ENCODE data around the gene MCRS1. TPM values are rescaled to one million over a fixed set of nuclear protein-coding genes. Genes with fewer than 3 reads are reported as not detected.
"Not testable (repeated sequence)": the region's sequence is repeated elsewhere in the genome, so short reads cannot be mapped to it uniquely, and the experiment has no call there.

MCRS1 gene
- 100 to 1,000 TPM in 1 of 4 donors, 10 to 100 TPM in 3; 56.7 to 111 (median 69.2) TPM for total RNA-seq

GRCh38 chr12:49567611-49568441 lies at the start of gene MCRS1:
Gene MCRS1 (minus strand): TSS chr12:49568142. CDS start chr12:49566731, 1,411 bp downstream.
- Histone ChIP-seq H3K27ac (peak within 1 kb of the TSS; percentile 42 to 90 (median 84)), H3K9me3 (no peaks in the 10 kb centered on the region), H3K4me1 (peaks cover 13 to 22% of the 10 kb centered on the region in 2 donors), H3K36me3 (peaks cover 22 to 24% of the 10 kb centered on the region in 2 donors), H3K27me3 (no peaks in the 10 kb centered on the region), H3K4me3 (replicated peaks in 1 of 3) (peak within 1 kb of the TSS; percentile 67 to 80 (median 76))
- DNase-seq: peak; percentile 84 to 85
- TF ChIP-seq POLR2A (IDR thresholded peaks at IDR 0.05): peak in 1 of 2 donors; percentile 76
- TF ChIP-seq CTCF (IDR thresholded peaks at IDR 0.05): no peak
- intact Hi-C loops (cut with DNase I): no loop called here
- WGBS, 2 donors: 0 to 1% methylated on average over 41 to 53 of the region's 54 CpGs

GRCh38 chr12:49616533-49617219 lies 48.7 kb upstream of the MCRS1 start:
- no peaks in the 10 kb centered on the region for H3K27me3 ChIP-seq
- DNase-seq: no peak
- no peak overlapping the region for H3K4me3 ChIP-seq (replicated peaks in 1 of 3)
- no peak overlapping the region for H3K27ac ChIP-seq
- 68 to 70% methylated on average over 5 of the region's 5 CpGs for WGBS, 2 donors
- no peaks in the 10 kb centered on the region for H3K36me3 ChIP-seq
- H3K4me1 ChIP-seq: peaks cover 2% of the 10 kb centered on the region in 2 donors
- TF ChIP-seq CTCF (IDR thresholded peaks at IDR 0.05) (no peak), POLR2A (IDR thresholded peaks at IDR 0.05) (no peak)
- H3K9me3 ChIP-seq: no peaks in the 10 kb centered on the region
- intact Hi-C loops (cut with DNase I): no loop called here

- WGBS, 2 donors: 91 to 97% methylated on average over 7 of the region's 7 CpGs
- Histone ChIP-seq H3K9me3 (no peaks in the 10 kb centered on the region), H3K27me3 (no peaks in the 10 kb centered on the region), H3K27ac (no peak overlapping the region), H3K36me3 (no peaks in the 10 kb centered on the region), H3K4me3 (replicated peaks in 1 of 3) (no peak overlapping the region), H3K4me1 (no peaks in the 10 kb centered on the region)
- intact Hi-C loops (cut with DNase I): no loop called here
- TF ChIP-seq CTCF (IDR thresholded peaks at IDR 0.05) (no peak), POLR2A (IDR thresholded peaks at IDR 0.05) (no peak)
- no peak for DNase-seq
Observed at GRCh38 chr12:49615725-49616124, 47.8 kb upstream of the MCRS1 start.

GRCh38 chr12:49612210-49612609 lies 44.3 kb upstream of the MCRS1 start:
- intact Hi-C loops (cut with DNase I): no loop called here
- Histone ChIP-seq H3K27me3 (no peaks in the 10 kb centered on the region), H3K9me3 (no peaks in the 10 kb centered on the region), H3K36me3 (no peaks in the 10 kb centered on the region), H3K4me3 (replicated peaks in 1 of 3) (no peak overlapping the region), H3K4me1 (peaks cover 0 to 14% of the 10 kb centered on the region in 2 donors), H3K27ac (no peak overlapping the region)
- DNase-seq: no peak
- TF ChIP-seq CTCF (IDR thresholded peaks at IDR 0.05): no peak
- no peak for TF ChIP-seq POLR2A (IDR thresholded peaks at IDR 0.05)

GRCh38 chr12:49610785-49611184 lies 42.8 kb upstream of the MCRS1 start:
- H3K9me3 ChIP-seq; H3K27ac ChIP-seq; H3K27me3 ChIP-seq; H3K4me3 ChIP-seq (replicated peaks in 1 of 3); DNase-seq; H3K36me3 ChIP-seq; intact Hi-C loops (cut with DNase I): not testable (repeated sequence)
- WGBS, 2 donors: 88 to 96% methylated on average over 4 of the region's 4 CpGs
- H3K4me1 ChIP-seq: peaks cover 0 to 14% of the 10 kb centered on the region in 2 donors

Data from thyroid gland (tissue), 4 donors.